CD4-positive, alpha-beta T cell treated with Interleukin-15 for 4 hours (primary cell): Measurements from ENCODE around the gene CASS4.

Experiments used
- DNase-seq: peaks from one replicate; pipeline ENCODE4 v3.0.0-alpha.2; 2020; ENCODE audit warnings: low spot score

The CASS4 gene

GRCh38 chr20:56447227-56447626, 35.2 kb downstream of the CASS4 start:
- DNase-seq, result no peak

DNA sequence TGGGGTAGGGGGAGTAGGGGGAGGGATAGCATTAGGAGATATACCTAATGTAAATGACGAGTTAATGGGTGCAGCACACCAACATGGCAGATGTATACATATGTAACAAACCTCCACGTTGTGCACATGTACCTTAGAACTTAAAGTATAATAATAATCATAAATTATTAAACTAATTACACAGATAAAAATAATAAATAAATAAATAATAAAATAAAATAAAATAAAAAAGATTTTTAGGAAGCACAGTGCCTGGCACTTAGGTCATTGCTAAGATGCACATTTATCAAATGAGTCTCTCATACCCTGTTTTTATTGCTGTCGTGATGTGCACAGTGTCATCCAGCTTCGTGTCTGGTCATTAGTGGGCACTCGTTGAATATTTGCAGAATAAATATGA, 37.4 kb downstream of the CASS4 start:
- DNase-seq, result no peak

DNA sequence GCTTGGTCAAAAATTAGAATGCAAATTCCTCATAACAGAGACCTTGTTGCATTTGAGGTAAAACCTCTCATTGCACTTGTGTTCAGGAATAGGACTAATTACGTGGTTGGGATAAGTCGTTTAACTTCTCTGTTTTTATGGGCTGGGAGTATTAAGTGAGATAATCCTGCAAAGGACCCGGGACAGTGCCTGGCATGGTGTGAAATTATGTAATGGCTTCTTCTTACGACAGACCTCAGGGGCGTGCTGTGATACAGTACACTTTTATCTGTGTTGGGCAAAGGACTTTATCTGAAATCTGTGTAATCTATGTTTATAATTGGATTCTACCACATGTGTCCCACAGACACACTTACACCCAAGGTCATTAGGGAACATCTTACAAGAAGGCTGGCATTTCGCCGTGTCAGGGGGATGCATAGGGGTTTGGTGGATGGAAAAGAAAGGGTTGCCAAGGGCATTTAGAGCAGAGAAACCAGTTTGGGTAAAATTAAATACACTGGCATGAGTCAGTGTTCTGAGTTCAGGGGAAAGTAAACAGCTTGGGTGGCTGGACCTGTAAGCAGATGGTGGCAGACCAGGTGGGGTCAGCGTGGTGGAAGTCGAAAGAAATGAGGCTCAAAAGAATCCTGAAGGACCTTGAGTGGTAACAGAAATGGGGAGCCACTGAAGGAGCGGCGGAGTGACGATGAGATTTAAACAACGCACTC, 39.2 kb downstream of the CASS4 start:
- no peak for DNase-seq

DNA sequence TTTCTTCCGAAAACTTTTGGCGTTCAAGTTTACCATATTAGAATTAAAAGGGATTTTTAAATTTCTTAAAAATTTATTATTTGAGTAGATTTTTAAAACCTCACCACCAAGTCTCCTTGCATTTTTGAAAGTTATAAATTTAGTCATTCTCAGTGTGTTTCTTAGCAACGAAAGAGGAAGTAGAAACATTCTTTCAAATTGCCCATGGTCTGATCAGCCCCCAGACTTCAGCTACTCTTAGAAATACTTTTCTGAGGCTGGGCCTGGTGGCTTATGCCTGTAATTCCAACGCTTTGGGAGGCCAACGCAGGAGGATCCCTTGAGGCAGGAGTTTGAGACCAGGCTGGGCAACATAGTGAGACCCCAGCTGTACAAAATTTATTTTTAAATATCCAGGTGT, 41.3 kb downstream of the CASS4 start:
- no peak for DNase-seq

GRCh38 chr20:56454754-56455153, 42.7 kb downstream of the CASS4 start:
- DNase-seq, result no peak

- DNase-seq, result no peak
Observed at GRCh38 chr20:56458206-56458821, 46.3 kb downstream of the CASS4 start.

- DNase-seq, result peak; percentile 80
Observed at GRCh38 chr20:56460459-56460858, 48.4 kb downstream of the CASS4 start.

- no peak for DNase-seq
Observed at GRCh38 chr20:56461576-56461975, 49.5 kb downstream of the CASS4 start.

GRCh38 chr20:56463428-56463827, 51.4 kb downstream of the CASS4 start:
- DNase-seq, result peak; percentile 31

DNA sequence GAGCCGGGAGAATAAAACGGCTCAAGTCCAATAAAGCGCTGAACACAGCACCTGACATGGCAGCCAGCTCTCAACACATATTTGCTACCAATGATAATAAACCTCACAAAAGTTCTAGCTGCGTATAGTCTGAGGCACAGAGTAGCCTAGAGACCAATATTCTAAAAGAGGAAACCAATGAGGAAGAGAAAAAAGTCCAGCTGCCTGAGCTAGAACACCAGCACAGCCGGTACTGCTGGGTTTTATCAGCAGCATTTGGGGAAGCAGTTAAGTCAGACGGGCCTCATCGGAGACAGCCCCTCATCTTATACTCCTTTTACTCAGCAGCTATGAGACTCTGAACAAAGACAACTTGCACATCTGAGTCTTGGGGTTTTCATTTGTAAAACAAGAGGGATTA, 53.9 kb downstream of the CASS4 start:
- no peak for DNase-seq

DNA sequence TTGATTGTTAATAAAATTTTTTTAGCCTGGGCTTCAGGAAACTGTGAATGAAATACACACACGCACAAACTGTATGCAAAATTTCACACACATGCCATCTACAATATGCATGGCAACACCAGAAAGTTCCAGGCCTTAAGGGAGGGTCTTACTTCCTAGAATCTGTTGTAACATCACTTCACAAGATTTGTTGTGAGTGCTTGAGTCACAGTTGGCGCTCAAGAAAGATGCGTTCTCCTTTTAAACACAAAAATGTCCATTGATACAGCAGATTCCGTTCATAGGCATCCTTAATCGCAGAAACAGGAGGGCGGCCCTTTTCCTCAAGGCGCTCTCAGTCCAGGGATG, 55.9 kb downstream of the CASS4 start:
- peak; percentile 35 for DNase-seq

- DNase-seq, result peak; percentile 96
Observed at GRCh38 chr20:56468316-56469076, 56.4 kb downstream of the CASS4 start, which contains the start of gene RTF2. RTF2 (plus strand) TSS chr20:56468627; CDS start chr20:56468698, 71 bp downstream.

- DNase-seq, result no peak
Observed at GRCh38 chr20:56469077-56469449, 57.0 kb downstream of the CASS4 start.

- DNase-seq, result no peak
Observed at GRCh38 chr20:56483970-56484369, 71.9 kb downstream of the CASS4 start.

GRCh38 chr20:56487216-56487615, 75.2 kb downstream of the CASS4 start:
- DNase-seq, result no peak

DNA sequence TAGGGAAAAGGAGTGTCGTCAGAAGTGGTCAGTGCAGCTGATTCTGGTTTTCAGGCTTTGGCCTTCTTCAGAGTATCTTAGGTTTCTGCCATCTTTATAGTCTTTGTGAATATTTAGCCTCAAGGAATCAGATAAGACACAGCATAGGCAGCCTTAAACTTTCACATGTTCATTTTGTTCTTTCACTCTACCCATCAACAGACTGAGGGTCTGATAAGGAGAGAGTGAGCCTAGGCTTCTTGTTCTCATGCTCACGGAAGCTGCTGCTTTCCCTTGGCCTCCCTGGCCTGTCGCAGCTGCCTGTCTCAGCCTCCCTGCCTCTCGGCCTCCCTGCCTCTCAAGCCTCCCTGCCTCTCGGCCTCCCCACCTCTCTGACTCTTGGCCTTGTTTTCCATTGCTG, 76.5 kb downstream of the CASS4 start:
- DNase-seq, result no peak

- DNase-seq, result no peak
Observed at GRCh38 chr20:56501116-56501515, 89.1 kb downstream of the CASS4 start.

GRCh38 chr20:56503916-56504315, 91.9 kb downstream of the CASS4 start:
- DNase-seq, result no peak

DNA sequence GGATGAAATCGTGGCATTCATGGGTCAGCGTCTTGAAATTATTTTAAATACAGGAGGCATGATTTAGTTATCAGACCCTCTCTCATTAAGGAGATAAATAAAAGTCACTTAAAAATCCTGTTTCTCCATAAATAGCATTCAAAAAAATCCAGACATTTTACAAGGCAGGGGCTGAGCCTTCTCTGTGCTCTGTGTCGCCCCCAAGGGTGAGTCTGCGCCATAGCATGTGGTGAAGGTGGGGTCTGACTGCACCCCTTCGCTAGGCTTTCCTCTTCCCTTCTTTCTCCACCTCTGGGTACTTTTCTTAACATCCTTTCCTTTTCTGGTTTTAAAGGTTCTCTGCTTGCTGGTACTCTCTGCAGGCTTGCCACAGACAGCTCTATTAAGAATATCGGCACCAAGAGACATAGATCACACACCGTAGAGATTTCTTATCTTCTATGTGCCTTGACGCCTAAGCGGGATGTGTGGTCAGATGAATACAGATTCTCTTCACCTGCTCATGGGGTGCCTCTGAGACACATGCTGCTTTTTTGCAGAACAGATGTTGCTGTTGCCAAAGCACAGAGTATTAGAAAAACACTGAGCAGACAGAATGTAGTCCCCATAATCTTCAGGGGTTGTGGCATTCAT, 92.4 kb downstream of the CASS4 start:
- DNase-seq, result no peak

- no peak for DNase-seq
Observed at GRCh38 chr20:56506103-56506502, 94.0 kb downstream of the CASS4 start.
